ENCODE data around the gene C2orf69. TPM values are rescaled to one million over a fixed set of nuclear protein-coding genes. Genes with fewer than 3 reads are reported as not detected.

Gene C2orf69
- 3.0 to 10.0 TPM (median 8.0 TPM) in 5 replicates for total RNA-seq (2022; extraction: Qiagen RNA extraction; ENCODE audit: low read depth)

GRCh38 chr2:199911052-199911876 lies at the start of gene C2orf69:
TSS of gene C2orf69 (plus strand) at chr2:199911293. CDS start at chr2:199911439, 146 bp downstream.

GRCh38 chr2:199955339-199956061 lies 44.4 kb downstream of the C2orf69 start, which contains the start of the genes MAIP1 and TYW5:
TSS of gene MAIP1 (plus strand) at chr2:199955582. CDS start at chr2:199955799, 217 bp downstream.
TSS of gene TYW5 (minus strand) at chr2:199955491. CDS start at chr2:199955470, 21 bp downstream.

Other genes starting within 250 kb of the C2orf69 start
- 2.6 to 3.6 TPM (median 3.1 TPM) in 5 replicates for gene FTCDNL1, start 60.1 kb upstream of the C2orf69 start, total RNA-seq (2022; extraction: Qiagen RNA extraction; ENCODE audit: low read depth)
- 5.6 to 10.8 TPM (median 7.6 TPM) in 5 replicates for gene TYW5, start 44.2 kb downstream of the C2orf69 start, total RNA-seq (2022; extraction: Qiagen RNA extraction; ENCODE audit: low read depth)
- gene MAIP1, start 44.3 kb downstream of the C2orf69 start, total RNA-seq (2022; extraction: Qiagen RNA extraction; ENCODE audit: low read depth): 34.6 to 39.0 TPM (median 37.9 TPM) in 5 replicates